Measurements from ENCODE around the gene PPARA.

GRCh38 chr22:46159212-46159611 is 8.9 kb downstream of the PPARA start:
- TF ChIP-seq CTCF (IDR thresholded peaks at IDR 0.05), result no peak
- TF ChIP-seq POLR2A (IDR thresholded peaks at IDR 0.05), result no peak
